Neural cell (in vitro differentiated cells): Measurements from ENCODE around the gene NT5M. TPM values are rescaled to one million over a fixed set of nuclear protein-coding genes. Genes with fewer than 3 reads are reported as not detected.

Experiments
- H2AFZ ChIP-seq: fragments of 200-600, 300-800 bp; sonication (generic), shearing (Covaris generic); 2 replicates; pipeline ENCODE4 v1.6.0; 2014; ENCODE audit warnings: low read depth, mild to moderate bottlenecking, antibody characterized with exemption, low read length, moderate library complexity
- H3F3A ChIP-seq: fragments of 200-600 bp; shearing (Covaris generic); 2 replicates; pipeline ENCODE4 v1.6.1; 2016; ENCODE audit warnings: mild to moderate bottlenecking, moderate library complexity, mixed read lengths, antibody characterized with exemption, low read length; ENCODE audit not compliant: insufficient read depth, poor library complexity, severe bottlenecking
- H3K27ac ChIP-seq: fragments of 200-600, 300-800 bp; sonication (generic), shearing (Covaris generic); 2 replicates; pipeline ENCODE4 v1.5.1; 2014; ENCODE audit warnings: mild to moderate bottlenecking, low read length, moderate library complexity
- H3K27me3 ChIP-seq: fragments of 300-800, 200-600 bp; sonication (generic), shearing (Covaris generic); 2 replicates; pipeline ENCODE4 v1.6.0; 2014; ENCODE audit warnings: mild to moderate bottlenecking, low read depth, low read length, moderate library complexity; ENCODE audit not compliant: insufficient read depth
- H3K36me3 ChIP-seq: fragments of 300-800, 200-600 bp; sonication (generic), shearing (Covaris generic); 2 replicates; pipeline ENCODE4 v1.5.1; 2014; ENCODE audit warnings: mild to moderate bottlenecking, antibody characterized with exemption, low read length, moderate library complexity; ENCODE audit not compliant: insufficient read depth
- H3K4me2 ChIP-seq: fragments of 300-800, 200-600 bp; sonication (generic), shearing (Covaris generic); 2 replicates; pipeline ENCODE4 v1.6.0; 2014; ENCODE audit warnings: mild to moderate bottlenecking, low read length
- H3K4me3 ChIP-seq: fragments of 300-800, 200-600 bp; sonication (generic), shearing (Covaris generic); 2 replicates; pipeline ENCODE4 v1.5.1; 2014; ENCODE audit warnings: mild to moderate bottlenecking, low read length, moderate library complexity
- H3K79me2 ChIP-seq: fragments of 200-600 bp; shearing (Covaris generic); replicated peaks from 2 replicates; pipeline ENCODE4 v1.6.0; 2014; ENCODE audit warnings: mild to moderate bottlenecking, low read length, moderate library complexity; ENCODE audit not compliant: insufficient read depth
- H3K9ac ChIP-seq: fragments of 300-800, 200-600 bp; sonication (generic), shearing (Covaris generic); 2 replicates; pipeline ENCODE4 v1.6.1; 2016; ENCODE audit warnings: mild to moderate bottlenecking, low read length, mixed read lengths
- H3K9me2 ChIP-seq: fragments of 200-600 bp; shearing (Covaris generic); 2 replicates; pipeline ENCODE4 v1.6.1; 2016; ENCODE audit warnings: mild to moderate bottlenecking, low read length, mixed read lengths; ENCODE audit not compliant: insufficient read depth
- H3K9me3 ChIP-seq: fragments of 200-600, 300-800 bp; sonication (generic), shearing (Covaris generic); 2 replicates; pipeline ENCODE4 v1.6.1; 2016; ENCODE audit warnings: mild to moderate bottlenecking, mixed run types, low read length, moderate library complexity, mixed read lengths
- H4K20me1 ChIP-seq: fragments of 200-600 bp; shearing (Covaris generic); 2 replicates; pipeline ENCODE4 v1.6.1; 2016; ENCODE audit warnings: mild to moderate bottlenecking, mixed run types; ENCODE audit not compliant: insufficient read depth
- CTCF ChIP-seq: fragments of 450-650 bp; IDR thresholded peaks from 2 replicates; pipeline ENCODE4 v1.5.1; 2014; ENCODE audit warnings: antibody characterized with exemption, mild to moderate bottlenecking, moderate library complexity; ENCODE audit not compliant: poor library complexity, severe bottlenecking
- EP300 ChIP-seq: fragments of 450-650 bp; conservative IDR thresholded peaks from 2 replicates; pipeline ENCODE4 v1.6.1; 2014; ENCODE audit warnings: antibody characterized with exemption, mild to moderate bottlenecking, moderate library complexity; ENCODE audit not compliant: poor library complexity, severe bottlenecking
- EZH2 ChIP-seq: fragments of 200-600, 300-800 bp; shearing (Covaris generic), sonication (generic); IDR thresholded peaks from 2 replicates; pipeline ENCODE4 v1.6.1; 2014; ENCODE audit warnings: antibody characterized with exemption, low read length, borderline replicate concordance, mild to moderate bottlenecking; ENCODE audit not compliant: insufficient read depth, poor library complexity, severe bottlenecking
- MXI1 ChIP-seq: fragments of 450-650 bp; conservative IDR thresholded peaks from 2 replicates; pipeline ENCODE4 v1.6.1; 2014; ENCODE audit warnings: antibody characterized with exemption, mild to moderate bottlenecking; ENCODE audit not compliant: poor library complexity, severe bottlenecking
- POLR2AphosphoS5 ChIP-seq: IDR thresholded peaks from 2 replicates; pipeline ENCODE4 v1.6.1; 2012
- RAD21 ChIP-seq: fragments of 450-650 bp; conservative IDR thresholded peaks from 2 replicates; pipeline ENCODE4 v1.6.1; 2014; ENCODE audit warnings: antibody characterized with exemption, mild to moderate bottlenecking, moderate library complexity
- REST ChIP-seq: IDR thresholded peaks from 2 replicates; pipeline ENCODE4 v1.6.1; 2012; ENCODE audit warnings: borderline replicate concordance
- SMC3 ChIP-seq: fragments of 450-650 bp; conservative IDR thresholded peaks from 2 replicates; pipeline ENCODE4 v1.6.1; 2014; ENCODE audit warnings: antibody characterized with exemption, mild to moderate bottlenecking, moderate library complexity; ENCODE audit not compliant: poor library complexity
- TAF1 ChIP-seq: IDR thresholded peaks from 2 replicates; pipeline ENCODE4 v1.6.1; 2012; ENCODE audit warnings: low read depth
- polyA plus RNA-seq: library from polyadenylated mRNA; depleted of rRNA; stranded (reverse); fragments of >200 nt; gene quantifications from 2 replicates; pipeline ENCODE4 v1.2.3, GENCODE V29; 2014

Gene NT5M
- polyA plus RNA-seq, 1 donor from 2014 or later, result 11.1 TPM

- Histone ChIP-seq H3K9me3 (no peaks in the 10 kb centered on the region), H3K79me2 (no peaks in the 10 kb centered on the region), H2AFZ (no peak overlapping the region), H3K27ac (peak overlapping the region; percentile 95), H3K36me3 (no peaks in the 10 kb centered on the region), H3K4me3 (no peak overlapping the region), H3K4me2 (no peak overlapping the region), H4K20me1 (no peaks in the 10 kb centered on the region), H3K27me3 (no peaks in the 10 kb centered on the region), H3K9me2 (no peaks in the 10 kb centered on the region), H3F3A (no peaks in the 10 kb centered on the region), H3K9ac (no peak overlapping the region)
- TF ChIP-seq EZH2 (no peak), CTCF (no peak), SMC3 (no peak), RAD21 (peak; percentile 14), REST (no peak), POLR2AphosphoS5 (peak; percentile 44), MXI1 (no peak)
Observed at GRCh38 chr17:17376362-17376761, 73.2 kb downstream of the NT5M start.

- TF ChIP-seq TAF1 (no peak), EP300 (no peak), CTCF (no peak), POLR2AphosphoS5 (no peak), MXI1 (no peak), REST (no peak), EZH2 (no peak), SMC3 (no peak), RAD21 (no peak)
- Histone ChIP-seq H3K27me3 (no peaks in the 10 kb centered on the region), H4K20me1 (no peaks in the 10 kb centered on the region), H3K27ac (peak overlapping the region; percentile 95), H3K36me3 (no peaks in the 10 kb centered on the region), H3K9ac (peak overlapping the region; percentile 26), H3F3A (no peaks in the 10 kb centered on the region), H3K9me2 (no peaks in the 10 kb centered on the region), H3K79me2 (no peaks in the 10 kb centered on the region), H3K4me3 (no peak overlapping the region), H3K4me2 (no peak overlapping the region), H2AFZ (no peak overlapping the region), H3K9me3 (no peaks in the 10 kb centered on the region)
Observed at GRCh38 chr17:17377071-17377967, 74.1 kb downstream of the NT5M start.
